ENCODE data around the gene GRIK3.

The GRIK3 gene

DNA sequence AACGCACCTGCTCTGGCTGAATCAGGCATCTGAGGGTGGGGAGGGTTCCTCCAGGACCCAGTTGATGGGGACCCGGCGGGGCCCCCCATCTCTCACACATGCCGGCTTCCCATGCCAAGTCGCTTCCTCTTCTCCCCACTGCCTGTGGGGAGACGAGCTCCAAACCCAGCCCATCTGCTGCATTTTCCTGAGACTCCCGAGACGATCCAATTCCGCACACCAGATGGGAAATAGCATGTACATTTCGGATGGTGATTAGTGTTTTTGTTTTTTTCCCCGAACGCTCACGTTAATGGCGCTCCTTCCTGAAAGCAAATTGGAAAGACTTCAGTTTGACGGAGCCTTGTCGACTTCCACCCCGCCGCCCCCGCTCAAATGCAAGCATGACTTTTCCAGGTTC lies 13.2 kb upstream of the GRIK3 start:
- H3K27ac ChIP-seq, result no peak overlapping the region
- TF ChIP-seq, protein P1, sequence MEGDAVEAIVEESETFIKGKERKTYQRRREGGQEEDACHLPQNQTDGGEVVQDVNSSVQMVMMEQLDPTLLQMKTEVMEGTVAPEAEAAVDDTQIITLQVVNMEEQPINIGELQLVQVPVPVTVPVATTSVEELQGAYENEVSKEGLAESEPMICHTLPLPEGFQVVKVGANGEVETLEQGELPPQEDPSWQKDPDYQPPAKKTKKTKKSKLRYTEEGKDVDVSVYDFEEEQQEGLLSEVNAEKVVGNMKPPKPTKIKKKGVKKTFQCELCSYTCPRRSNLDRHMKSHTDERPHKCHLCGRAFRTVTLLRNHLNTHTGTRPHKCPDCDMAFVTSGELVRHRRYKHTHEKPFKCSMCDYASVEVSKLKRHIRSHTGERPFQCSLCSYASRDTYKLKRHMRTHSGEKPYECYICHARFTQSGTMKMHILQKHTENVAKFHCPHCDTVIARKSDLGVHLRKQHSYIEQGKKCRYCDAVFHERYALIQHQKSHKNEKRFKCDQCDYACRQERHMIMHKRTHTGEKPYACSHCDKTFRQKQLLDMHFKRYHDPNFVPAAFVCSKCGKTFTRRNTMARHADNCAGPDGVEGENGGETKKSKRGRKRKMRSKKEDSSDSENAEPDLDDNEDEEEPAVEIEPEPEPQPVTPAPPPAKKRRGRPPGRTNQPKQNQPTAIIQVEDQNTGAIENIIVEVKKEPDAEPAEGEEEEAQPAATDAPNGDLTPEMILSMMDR (conservative IDR thresholded peaks at IDR 0.05), result no peak
- no peak for TF ChIP-seq ZFX (IDR thresholded peaks at IDR 0.05)

DNA sequence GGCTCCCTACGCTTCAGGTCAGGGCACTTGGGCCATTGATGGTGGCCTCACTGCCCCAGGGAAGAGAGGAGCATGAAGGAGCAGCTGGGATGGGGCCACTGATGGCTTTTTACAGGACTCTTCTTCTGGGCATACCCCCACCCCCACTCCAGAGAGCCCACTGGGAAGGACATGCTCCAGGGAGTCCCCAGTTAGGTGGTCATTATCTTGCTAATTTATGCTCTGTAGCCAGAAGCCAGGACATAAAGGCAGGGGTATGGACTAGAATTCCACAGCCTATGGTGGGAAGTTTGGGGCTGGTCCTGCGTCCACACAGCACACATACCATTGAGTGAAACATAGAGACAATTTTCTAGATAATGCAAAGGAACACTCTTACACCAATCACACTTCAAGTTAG lies 8.8 kb upstream of the GRIK3 start:
- no peak overlapping the region for H3K27ac ChIP-seq
- TF ChIP-seq, protein P1 (conservative IDR thresholded peaks at IDR 0.05), result no peak
- no peak for TF ChIP-seq ZFX (IDR thresholded peaks at IDR 0.05)

DNA sequence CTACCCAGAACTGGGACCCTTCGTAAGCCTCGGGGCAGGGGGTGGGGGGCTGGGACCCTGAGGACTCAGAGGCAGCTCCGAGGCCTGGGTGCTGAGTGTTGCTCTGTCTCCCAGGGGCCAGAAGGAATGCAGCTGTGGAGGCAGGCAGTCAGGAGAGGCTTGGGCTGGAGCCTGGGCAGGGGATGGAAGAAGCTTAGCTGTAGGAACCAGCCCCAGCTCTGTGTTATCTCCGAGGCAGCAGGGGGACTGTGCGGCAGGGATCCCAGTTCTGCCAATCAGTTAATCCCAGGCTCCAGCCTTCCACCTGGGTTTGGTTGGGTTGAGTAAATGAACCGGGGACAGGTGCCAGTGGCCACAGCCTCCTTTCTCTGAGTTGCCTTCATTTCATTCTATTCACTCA lies 8.2 kb upstream of the GRIK3 start:
- H3K27ac ChIP-seq, result no peak overlapping the region
- TF ChIP-seq ZFX (IDR thresholded peaks at IDR 0.05), result no peak
- TF ChIP-seq, protein P1 (conservative IDR thresholded peaks at IDR 0.05), result no peak

DNA sequence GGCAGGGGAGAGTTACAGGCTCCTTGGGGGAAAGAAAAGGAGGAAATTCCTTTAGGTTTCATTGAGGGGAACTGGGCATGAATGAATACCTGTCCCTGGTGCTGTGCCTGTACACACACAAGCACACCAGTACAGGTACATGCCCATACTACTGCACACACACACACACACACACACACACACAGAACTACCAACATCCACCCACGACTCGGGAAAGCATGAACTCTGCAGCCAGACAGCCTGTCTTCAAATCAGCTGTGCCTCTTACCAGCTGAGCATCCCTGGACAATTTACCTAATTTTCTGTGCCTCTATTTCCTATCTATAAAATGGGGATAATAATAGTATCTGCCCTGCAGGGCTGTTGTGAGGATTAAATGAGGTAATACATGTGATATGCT lies 7.2 kb upstream of the GRIK3 start:
- no peak overlapping the region for H3K27ac ChIP-seq
- TF ChIP-seq ZFX (IDR thresholded peaks at IDR 0.05), result no peak
- TF ChIP-seq, protein P1 (conservative IDR thresholded peaks at IDR 0.05), result no peak

GRCh38 chr1:37040773-37041172 lies 6.5 kb upstream of the GRIK3 start:
- TF ChIP-seq ZFX (IDR thresholded peaks at IDR 0.05), result no peak
- TF ChIP-seq, protein P1 (conservative IDR thresholded peaks at IDR 0.05), result no peak
- H3K27ac ChIP-seq, result no peak overlapping the region

GRCh38 chr1:37040261-37040660 lies 5.9 kb upstream of the GRIK3 start:
- TF ChIP-seq ZFX (IDR thresholded peaks at IDR 0.05), result no peak
- TF ChIP-seq, protein P1 (conservative IDR thresholded peaks at IDR 0.05), result no peak
- no peak overlapping the region for H3K27ac ChIP-seq

DNA sequence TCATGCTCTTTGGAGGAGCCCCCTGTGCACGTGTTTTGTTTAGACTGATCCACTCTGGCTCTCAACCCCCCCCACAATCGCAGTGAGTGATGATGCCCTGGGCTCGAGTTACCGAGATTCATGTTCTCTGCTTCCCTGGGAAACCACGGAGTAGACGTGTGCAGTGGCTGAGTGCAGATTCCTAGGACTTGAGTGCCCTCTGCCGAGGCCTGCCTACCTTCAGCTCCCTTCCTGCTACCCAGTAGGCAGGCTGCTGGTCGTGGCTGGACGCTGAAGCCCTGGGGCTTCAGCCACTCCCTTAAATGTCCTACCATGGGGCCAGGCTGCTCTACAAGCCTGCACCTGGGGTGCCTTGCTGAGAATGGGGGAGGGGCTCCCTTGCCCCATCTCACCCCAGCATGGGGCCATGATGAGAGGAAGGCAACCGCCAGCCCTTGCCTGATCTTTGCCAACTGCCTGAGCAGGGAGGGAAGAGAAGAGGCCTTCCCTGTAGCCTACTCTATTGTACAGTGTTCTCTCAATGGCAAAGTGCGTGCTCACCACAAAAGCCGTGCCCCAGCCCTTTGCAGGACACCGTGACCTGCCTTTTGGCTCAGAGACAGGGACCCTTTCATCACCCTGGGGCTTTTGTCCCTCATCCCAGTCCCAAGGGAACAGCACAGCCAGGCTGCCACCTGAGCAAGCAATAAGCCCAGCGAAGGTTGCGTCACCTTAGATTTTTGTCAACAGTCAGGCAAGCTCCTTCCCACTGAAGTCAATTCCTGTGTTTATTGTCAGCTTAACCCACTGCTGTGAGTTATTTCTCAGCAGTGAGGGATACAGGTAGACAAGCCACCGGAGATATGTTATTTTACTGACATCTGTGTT lies 4.1 kb upstream of the GRIK3 start:
- TF ChIP-seq, protein P1 (conservative IDR thresholded peaks at IDR 0.05), result no peak; the same call in 1 of the 2 replicates
- TF ChIP-seq ZFX (IDR thresholded peaks at IDR 0.05), result no peak
- no peak overlapping the region for H3K27ac ChIP-seq
